ENCODE results near the gene C4orf51.
A peak's percentile ranks its signal among the peaks of the same experiment; 100 is the strongest.

C4orf51 gene

DNA sequence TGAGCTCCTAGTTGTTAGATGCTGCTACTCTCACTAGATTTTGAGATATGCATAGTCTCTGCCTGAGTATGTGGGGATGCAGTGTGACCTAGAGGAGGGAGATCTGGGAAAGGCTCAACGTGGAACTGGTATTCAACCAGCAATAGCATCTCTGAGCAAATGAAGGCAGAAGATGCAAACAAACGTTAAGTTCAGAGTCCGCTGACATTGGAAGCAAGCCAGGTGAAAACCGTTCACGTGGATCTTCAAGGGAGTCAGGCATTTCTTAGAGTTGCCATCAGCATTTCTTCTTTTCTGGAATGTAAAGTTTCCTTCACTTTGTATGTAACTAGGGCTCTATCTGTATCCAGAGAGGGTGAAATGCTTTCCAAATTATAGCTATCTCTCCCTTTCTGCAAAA is 59.9 kb downstream of the C4orf51 start:
- no peak for DNase-seq
- intact Hi-C loops (cut with DNase I) = loop anchor here (10.0 kb wide), 1 partner anchor 125 kb away; the partner anchor contains the start of gene MMAA

DNA sequence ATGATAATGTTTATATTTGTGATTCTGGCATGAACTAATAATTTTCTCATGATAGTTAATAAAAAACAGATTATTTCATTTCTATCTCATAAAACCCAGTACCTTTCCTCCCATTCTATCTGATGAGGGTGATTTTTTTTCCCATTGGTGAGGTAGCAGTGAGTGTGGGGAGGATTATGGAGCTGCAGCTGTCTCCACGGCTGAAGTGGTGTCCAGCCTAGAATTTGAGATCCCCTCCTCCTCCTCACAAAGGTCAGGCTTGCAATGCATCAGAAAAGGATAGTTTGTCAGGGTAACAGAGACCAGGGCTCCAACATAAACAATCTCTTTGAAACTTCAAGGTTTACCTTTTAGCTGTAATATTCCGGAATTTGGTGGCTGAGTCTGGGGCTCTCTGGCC is 60.9 kb downstream of the C4orf51 start:
- DNase-seq = no peak
- intact Hi-C loops (cut with DNase I) = no loop called here

DNA sequence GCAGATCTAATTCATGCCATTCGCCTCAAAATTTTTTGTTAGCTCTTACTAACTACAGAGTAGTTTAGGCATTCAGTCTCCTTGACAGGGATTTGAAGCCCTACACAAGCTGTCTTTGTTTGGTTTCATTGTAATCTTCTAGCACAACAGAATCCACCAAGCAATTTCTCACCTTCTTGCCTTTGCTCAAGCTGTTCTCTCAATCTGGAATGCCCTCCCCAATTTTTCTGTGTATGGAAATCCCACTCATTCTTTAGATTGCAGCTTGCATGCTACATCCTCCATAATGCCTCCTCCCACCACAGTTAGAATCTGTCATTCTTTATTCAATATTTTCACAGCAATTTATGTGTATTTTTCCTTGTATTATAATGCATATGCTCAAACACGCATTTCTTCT is 63.7 kb downstream of the C4orf51 start:
- DNase-seq = no peak
- intact Hi-C loops (cut with DNase I) = no loop called here

DNA sequence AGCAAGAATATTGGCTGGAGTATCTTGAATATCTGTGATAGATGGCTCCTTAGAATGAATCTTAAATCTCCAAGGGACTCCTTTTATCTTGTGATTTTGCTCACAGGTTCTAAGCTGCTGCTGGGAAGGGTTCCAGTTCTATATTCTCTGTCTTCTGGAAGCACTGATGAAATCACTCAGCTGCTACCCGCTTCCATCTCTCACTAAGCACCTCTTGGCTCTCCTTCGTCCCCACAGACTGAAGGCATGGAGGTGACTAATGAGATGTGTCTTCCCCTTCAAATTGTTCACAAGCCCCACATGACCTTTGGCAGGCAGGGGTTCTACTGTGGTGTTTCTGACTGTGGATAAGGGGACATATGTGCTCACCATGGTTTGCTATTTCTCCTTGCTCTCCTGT is 75.9 kb downstream of the C4orf51 start:
- DNase-seq = no peak
- intact Hi-C loops (cut with DNase I) = no loop called here

DNA sequence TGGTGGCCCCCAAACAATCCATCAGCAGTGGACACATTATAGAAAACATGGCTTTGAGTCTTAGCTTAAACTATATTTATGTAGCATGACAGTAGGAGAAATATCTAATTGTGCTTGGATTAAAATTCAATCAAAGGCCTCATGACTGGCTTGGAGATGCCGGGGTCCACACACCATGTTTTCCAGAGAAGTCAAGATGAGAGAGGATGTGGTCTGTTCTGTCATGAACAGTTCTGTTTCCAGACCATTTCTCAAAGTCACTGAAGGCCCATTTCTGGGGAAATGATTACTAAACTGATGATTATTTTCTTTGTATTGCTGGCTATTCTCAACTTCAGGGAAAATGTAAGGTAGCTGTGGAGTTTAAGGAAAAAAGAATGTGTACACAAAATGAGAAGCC is 76.3 kb downstream of the C4orf51 start:
- intact Hi-C loops (cut with DNase I) = no loop called here
- no peak for DNase-seq

DNA sequence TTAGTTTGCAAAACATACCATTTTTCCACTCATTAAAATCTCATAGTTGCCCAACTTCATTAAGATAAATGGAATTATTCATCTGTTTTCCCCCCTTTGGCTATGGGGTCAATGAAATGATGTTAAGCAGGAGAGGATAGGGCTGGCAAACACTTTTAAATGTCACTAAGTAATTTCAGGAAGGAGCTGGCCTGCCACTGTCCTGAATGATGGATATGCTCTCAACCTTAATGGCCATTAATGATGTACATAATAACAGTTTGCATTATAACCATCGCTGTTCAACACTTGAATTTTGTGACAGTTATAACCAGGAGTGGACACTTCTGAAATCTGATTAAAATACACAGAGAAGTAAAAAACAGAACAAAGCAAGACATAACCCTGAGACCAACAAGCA is 77.2 kb downstream of the C4orf51 start:
- no peak for DNase-seq
- intact Hi-C loops (cut with DNase I) = no loop called here

DNA sequence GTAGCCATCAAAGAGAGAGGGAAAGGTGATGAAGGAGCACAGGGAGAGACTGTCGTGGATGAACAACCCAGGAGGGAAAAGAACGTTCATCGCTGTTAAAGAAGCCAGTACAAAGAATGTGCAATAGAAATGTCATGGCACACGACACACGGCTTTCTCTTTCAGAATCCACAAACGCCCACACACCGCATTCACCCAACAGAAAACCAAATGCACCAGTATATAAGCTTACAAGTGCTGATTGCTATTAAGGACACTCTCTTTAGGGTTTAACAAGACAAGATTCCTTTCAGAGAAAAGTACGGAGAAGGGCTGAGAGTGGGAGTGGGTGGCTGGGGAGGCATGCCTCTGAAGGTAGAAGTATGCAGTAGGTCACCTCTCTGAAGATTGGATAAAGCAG is 80.2 kb downstream of the C4orf51 start:
- no peak for DNase-seq

DNA sequence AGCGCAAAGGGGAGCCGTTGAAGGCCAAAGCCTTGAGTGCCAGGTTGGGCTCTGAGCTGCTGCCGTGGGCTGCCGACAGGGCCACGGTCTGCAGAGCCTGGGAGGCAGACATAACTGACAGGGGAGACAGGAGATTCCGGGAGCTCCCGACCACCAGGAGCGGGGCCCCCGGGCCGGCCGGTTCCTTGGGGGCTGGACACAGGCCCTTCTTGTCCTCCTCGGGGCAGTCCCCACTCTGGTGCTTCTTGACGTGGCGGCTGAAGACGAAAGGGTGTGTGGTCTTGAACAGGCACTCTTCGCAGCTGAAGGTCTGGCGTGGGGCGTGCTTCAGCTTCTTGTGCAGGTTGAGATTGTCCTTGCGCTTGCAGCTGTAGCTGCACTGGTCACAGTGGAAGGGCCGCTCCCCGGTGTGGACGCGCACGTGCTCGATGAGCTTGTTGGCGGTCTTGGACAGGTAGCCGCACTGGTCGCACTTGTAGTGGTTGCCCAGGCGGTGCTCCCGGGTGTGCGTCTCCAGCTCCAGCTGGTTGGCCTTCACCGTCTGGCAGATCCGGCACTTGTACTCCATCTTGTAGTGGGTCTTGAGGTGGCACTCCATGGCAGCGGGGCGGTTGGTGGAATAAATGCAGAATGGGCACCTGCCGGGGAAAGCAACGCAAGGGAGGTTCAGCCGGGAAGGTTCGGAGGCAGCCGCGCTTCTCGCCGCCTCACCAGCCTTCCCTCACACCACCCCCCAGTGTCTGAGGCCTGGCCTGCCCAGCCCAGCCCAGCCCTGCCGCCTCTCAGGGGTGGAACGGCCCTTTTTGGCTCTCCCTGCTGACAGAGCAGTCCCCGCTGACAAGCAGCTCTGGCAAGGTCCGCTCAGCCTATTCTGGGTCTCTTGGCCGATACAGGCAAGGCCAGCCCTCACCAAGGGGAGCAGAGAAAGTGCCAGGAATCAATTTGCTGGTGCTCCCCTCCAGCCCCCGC is 81.3 kb downstream of the C4orf51 start:
- DNase-seq = peak in 6 of 10 donors; percentile 17 to 86 (median 28)
- intact Hi-C loops (cut with DNase I) = no loop called here

More for the DNA sequence above, 80.2 kb downstream of the C4orf51 start:
- intact Hi-C loops (cut with DNase I) = no loop called here

DNA sequence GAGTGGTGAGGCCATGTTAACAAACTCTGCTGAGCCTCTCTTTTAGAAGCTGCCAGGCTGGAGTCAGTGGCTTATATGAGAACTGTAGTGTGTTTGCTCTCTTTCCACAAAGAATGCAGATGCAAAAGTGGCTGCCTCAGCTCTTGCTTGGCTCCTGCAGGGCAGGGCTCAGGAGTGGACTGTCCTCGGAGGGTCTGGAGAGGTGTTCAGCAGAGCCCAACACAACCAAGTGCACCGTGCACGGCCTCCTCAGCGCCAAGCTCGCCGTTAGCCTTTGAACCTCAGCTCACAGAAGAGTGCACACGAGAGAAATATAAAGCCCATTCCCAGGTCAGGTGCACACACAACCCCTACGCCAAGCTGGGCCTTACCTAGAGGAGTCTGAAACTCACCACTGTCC is 82.8 kb downstream of the C4orf51 start:
- no peak for DNase-seq
- intact Hi-C loops (cut with DNase I) = no loop called here

DNA sequence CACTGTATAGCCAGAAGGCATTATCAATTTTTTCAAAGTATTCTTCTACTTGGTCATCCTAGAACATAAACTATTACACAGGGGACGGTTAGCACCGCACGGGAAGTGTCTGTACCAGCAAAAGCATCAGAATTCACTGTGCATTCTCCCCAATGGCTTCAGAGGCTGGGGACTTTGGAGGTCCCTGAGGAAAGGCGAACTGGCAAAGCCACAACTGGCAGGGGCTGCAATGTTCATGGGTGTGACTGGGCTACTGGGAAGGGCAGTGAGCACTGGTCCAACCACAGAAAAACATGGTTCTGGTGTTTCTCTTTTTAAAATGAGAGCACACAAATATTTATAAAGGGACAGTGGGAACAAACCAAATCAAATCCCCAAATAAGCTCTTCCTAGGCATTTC is 83.5 kb downstream of the C4orf51 start:
- DNase-seq = peak in 1 of 10 donors; percentile 61
- intact Hi-C loops (cut with DNase I) = no loop called here

DNA sequence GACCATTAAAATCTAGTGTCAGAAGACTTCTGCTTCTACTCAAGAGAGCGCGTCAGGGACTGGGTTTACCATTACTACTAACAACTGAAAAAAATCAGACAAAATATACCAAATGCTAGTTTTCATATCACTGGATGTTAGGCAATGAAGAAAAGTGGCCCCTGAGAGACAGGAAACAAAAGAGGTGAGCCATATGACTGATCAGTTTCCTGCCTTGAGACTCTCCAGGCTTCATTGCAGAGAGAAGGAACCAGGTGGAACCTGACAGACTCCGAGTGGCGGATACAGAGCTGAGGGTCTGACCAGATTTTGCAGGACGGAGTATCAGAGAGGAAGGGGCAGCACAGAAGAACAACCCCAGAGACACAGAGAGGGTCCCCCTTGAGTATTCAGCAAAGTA is 86.3 kb downstream of the C4orf51 start:
- intact Hi-C loops (cut with DNase I) = no loop called here
- no peak for DNase-seq

DNA sequence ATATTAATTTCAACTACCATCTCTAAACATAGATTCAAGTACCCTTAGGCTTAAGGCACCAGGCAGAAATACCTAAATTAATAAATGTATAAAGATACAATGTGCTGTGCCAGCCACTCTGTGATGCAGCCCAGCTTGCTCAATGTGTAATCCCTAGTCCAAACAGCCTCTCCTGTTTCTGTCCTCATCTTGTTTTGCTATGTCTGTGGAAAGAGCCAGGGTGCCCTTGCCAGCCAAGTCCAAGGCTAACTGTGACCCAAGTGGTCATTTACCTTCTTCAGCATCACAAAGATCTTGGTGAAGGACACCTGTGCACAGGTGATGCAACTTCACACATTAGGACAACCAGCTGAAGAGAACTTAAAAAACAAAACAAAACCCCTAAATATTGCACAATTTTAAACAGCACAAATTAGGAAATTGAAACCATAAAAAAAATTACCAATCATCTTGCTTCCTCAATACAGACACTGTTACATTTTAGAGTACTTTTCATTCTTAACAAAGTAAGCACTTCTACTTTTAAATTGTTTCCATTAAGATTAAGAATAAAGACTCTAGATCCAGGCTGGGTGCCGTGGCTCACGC is 89.6 kb downstream of the C4orf51 start:
- intact Hi-C loops (cut with DNase I) = no loop called here
- no peak for DNase-seq

DNA sequence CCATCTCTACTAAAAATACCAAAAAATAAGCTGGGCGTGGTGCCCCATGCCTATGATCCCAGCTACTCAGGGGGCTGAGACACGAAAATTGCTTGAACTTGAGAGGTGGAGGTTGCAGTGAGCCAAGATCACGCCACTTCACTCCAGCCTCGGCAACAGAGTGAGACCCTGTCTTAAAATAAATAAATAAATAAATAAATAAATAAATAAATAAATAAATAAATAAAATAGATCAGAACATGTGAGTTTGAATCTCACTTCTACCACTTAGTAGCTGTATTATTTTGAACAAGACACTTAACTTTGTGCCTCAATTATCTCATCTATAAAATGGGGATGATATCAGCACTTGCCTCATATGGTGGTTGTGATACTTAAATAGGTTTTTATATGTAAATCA is 90.2 kb downstream of the C4orf51 start:
- DNase-seq = no peak
- intact Hi-C loops (cut with DNase I) = no loop called here

DNA sequence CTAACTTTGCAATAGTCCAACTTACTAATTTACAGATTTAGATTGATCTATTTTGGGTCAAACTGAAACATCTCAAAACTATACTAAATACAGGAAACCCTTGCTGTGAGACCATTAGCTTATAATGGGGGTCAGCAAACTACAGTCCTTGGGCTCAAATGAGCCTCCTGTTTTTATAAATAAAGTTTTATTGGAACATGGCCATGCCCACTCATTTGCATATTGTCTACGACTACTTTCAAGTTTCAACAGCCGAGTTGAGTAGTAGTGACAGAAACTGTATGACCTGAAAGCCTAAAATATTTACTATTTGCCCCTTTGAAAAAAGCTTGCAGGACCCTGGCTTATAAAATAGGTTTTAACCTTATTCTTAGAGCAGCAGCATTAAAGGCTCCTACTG is 92.4 kb downstream of the C4orf51 start:
- intact Hi-C loops (cut with DNase I) = no loop called here
- no peak for DNase-seq

DNA sequence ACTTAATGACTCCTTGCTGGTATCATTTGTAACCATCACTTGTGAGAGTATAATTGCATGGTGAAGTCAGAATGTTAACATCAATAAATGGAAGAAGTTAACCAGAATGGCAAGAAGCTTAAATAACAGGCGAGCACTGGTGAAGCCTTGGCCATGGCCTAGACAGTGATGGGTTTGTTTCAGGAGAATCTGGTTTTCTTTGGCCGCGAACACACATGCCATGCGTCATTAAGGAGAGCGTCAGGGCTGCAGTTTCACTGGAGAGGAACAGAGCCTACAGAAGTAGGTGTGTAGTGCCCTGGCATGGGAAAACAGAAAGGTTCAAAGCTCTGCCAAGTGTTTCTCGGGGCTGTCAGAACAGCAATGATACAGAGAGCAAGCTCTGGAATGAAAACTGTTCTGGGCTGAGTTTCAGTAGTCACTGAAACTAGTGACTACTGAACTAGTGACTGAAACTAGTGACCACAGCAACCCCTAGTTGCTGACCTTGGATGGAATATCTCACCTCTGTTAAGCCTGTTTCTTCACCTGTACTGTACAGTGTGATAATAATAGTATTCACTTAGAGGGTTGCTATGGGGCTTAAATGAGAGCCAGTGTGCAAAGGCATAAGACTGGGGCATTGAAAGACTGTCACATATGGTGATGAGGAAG is 93.8 kb downstream of the C4orf51 start:
- intact Hi-C loops (cut with DNase I) = no loop called here
- DNase-seq = no peak

DNA sequence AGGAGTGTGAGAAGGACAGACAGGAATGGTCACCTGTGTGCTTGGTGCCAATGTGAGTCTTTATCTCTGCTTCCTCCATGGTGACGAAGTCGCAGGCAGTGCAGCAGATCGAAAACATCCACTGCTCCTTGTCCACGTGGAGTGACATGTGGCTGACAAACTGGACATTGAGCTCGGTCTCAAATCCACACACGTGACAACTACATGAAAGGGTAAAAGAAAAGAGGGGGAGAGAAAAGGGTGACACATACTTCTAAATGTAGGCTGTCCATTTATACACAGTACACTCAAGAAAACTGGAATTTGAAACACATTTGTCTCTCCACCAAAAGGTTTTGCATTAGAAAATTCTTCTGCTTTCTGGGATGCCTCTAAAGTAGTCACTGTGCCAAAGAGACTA is 94.5 kb downstream of the C4orf51 start:
- intact Hi-C loops (cut with DNase I) = no loop called here
- no peak for DNase-seq

DNA sequence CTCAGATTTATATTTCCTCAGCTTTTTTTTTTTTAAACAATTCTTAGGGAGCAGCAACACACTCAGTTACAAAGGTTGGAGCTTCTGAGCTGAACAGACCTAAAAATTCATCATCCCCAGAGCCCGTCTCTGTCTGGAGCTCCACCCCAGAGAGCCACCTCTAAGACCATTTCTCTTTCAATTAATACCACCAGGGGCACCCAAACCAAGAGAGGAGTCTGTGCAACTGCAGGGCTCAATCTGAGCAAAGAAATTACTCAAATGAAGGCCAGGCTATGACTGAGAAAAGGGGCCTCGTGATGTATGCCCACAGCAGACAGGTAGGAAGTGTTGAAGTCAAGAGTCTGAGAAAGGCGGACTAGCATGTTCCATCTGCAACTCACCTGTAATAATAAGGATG is 95.5 kb downstream of the C4orf51 start:
- DNase-seq = no peak
- intact Hi-C loops (cut with DNase I) = no loop called here

DNA sequence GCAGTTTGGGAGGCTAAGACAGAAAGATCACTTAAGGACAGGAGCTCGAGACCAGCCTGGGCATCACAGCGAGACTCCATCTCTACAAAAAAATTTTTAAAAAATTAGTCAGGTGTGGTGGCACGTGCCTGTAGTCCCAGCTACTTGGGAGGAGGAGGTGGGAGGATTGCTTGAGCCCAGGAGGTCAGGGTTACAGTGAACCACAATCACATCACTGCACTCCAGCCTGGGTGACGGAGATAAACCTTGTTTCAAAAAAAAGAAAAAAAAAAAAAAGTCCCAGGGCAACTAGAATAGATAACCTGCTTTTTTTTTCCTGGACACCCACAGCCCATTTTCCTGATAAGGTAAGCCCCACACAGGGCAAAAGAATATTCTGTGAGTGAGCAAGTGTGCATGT is 96.3 kb downstream of the C4orf51 start:
- intact Hi-C loops (cut with DNase I) = no loop called here
- no peak for DNase-seq

DNA sequence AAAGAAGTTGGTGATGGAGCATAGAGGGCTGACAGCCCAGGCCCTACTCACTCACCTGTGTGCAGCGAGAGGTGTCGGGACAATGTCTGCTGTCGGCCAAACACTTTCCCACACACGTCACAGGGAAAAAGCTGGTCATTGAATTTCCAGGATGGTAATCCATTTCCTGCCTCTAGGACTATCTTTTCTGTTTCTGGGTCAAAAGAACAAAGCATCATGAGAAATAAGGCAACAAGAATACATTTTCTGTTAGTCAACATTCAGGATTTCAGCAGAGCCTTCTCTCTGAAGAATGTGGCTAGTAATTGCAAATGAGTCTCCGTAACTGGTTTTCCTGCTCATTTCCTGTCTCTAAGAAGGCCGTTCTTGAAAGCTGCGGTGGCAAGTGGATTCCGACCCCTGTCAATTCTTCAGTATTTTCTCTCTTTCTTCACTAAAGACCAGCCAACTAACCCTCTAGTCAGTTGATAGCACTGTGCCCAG is 99.4 kb downstream of the C4orf51 start:
- DNase-seq = no peak
- intact Hi-C loops (cut with DNase I) = no loop called here

DNA sequence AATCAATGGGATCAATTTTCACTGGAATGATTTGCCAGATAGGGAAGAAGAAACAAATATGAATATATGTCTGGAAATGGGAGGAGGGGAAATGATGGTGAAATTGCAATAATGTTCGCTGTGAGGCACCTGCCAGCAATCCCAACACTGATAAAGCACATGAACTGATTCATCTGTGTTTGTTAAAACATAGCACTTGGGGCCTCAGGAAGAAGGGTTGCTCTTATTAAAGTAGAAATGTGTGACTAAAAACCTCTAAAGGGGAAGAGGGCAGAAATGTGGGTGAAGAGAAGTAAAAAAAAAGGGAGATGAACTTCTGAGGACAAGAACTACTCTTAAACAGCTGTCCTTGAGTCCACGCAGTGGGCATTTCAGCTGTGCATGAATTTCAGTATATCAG is 101.4 kb downstream of the C4orf51 start:
- intact Hi-C loops (cut with DNase I) = no loop called here
- DNase-seq = no peak
